22Rv1 (cell line): ENCODE results near the gene DYNLL1.

ENCODE experiments used
- H3K27ac ChIP-seq: fragments of 450-650 bp; 2 replicates; pipeline ENCODE4 v1.5.1; 2017
- CTCF ChIP-seq: fragments of 450-650 bp; IDR thresholded peaks from 2 replicates; pipeline ENCODE4 v1.5.1; 2017; ENCODE audit warnings: mild to moderate bottlenecking
- ZFX ChIP-seq: fragments of 450-650 bp; IDR thresholded peaks from 2 replicates; pipeline ENCODE4 v1.6.1; 2017; ENCODE audit warnings: antibody characterized with exemption, borderline replicate concordance

DYNLL1 gene

GRCh38 chr12:120546050-120546386, 50.1 kb downstream of the DYNLL1 start:
- H3K27ac ChIP-seq: peak overlapping the region; percentile 69
- TF ChIP-seq CTCF (no peak), ZFX (no peak)
